SJCRH30 (cell line): ENCODE data around the gene LIG1. TPM values are rescaled to one million over a fixed set of nuclear protein-coding genes. Genes with fewer than 3 reads are reported as not detected.

Experiments
- DNase-seq, 2 experiments: peaks; one replicate each; pipeline ENCODE4 v3.0.0-alpha.2; 2015 to 2020
- H3K27ac ChIP-seq: fragments of 250-450 bp; sonication (Bioruptor Pico); 2 replicates; pipeline ENCODE4 v1.5.1; 2020; ENCODE audit warnings: mild to moderate bottlenecking, moderate library complexity
- H3K27me3 ChIP-seq: fragments of 250-450 bp; sonication (Bioruptor Pico); 2 replicates; pipeline ENCODE4 v1.5.1; 2020; ENCODE audit warnings: mild to moderate bottlenecking, moderate library complexity
- H3K36me3 ChIP-seq: fragments of 250-450 bp; sonication (Bioruptor Pico); 2 replicates; pipeline ENCODE4 v1.5.1; 2020; ENCODE audit warnings: mild to moderate bottlenecking, moderate library complexity
- H3K4me1 ChIP-seq: fragments of 250-450 bp; sonication (Bioruptor Pico); 2 replicates; pipeline ENCODE4 v1.5.1; 2020; ENCODE audit warnings: mild to moderate bottlenecking, moderate library complexity
- H3K4me3 ChIP-seq: fragments of 250-450 bp; sonication (Bioruptor Pico); 2 replicates; pipeline ENCODE4 v1.5.1; 2020; ENCODE audit warnings: mild to moderate bottlenecking, moderate library complexity
- H3K9me3 ChIP-seq: fragments of 250-450 bp; sonication (Bioruptor Pico); replicated peaks from 2 replicates; pipeline ENCODE4 v1.5.1; 2020; ENCODE audit warnings: mild to moderate bottlenecking, moderate library complexity
- total RNA-seq: library from RNA; depleted of rRNA; stranded (reverse); fragments of >200 nt; shearing (Covaris generic); gene quantifications from 2 replicates; pipeline ENCODE4 v1.2.3, GENCODE V29; 2014

The LIG1 gene
- total RNA-seq, 1 experiment from 2014 or later = 72.7 TPM

DNA sequence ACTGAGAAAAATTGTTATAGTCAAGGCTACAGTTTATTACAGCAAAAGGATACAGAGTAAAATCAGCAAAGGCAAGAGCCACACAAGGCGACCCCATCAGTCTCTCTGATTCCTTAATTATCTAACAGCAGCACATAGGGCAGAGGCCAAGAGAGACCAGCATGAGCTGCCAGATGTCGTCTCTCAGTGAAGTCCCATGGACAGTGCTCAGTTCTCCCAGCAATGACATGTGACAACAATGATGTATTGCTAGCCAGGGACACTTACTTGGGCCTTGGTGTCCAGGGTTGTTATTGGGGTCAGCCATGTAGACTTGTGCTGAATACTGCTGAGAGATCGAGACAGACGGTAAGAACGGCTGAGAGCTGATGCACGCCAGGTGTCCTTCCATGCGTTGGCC lies 22.6 kb upstream of the LIG1 start:
- DNase-seq = no peak
- Histone ChIP-seq H3K27ac (no peak overlapping the region), H3K9me3 (no peaks in the 10 kb centered on the region), H3K4me1 (no peaks in the 10 kb centered on the region), H3K36me3 (no peaks in the 10 kb centered on the region; the same call in 1 of the 2 replicates), H3K27me3 (no peaks in the 10 kb centered on the region), H3K4me3 (no peak overlapping the region)

DNA sequence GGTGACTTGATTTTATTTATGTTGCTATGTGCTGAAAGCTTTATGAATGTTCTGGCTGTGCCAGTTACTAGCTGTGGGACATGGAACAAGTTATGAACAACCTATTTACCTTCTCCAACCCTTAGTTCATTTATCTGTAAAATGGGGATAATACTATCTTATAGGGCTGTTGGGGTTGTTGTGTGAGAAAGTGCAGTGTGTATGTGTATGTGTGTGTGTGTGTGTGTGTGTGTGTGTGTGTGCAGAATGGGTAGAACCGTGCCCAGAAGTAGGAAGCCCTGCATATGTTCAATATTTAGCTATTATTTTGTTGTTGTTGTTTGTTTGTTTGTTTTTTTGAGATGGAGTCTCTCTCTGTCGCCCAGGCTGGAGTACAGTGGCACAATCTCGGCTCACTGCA lies 20.7 kb upstream of the LIG1 start:
- Histone ChIP-seq H3K4me1 (no peaks in the 10 kb centered on the region), H3K27ac (no peak overlapping the region), H3K9me3 (no peaks in the 10 kb centered on the region), H3K4me3 (no peak overlapping the region; the same call in 1 of the 2 replicates), H3K27me3 (no peaks in the 10 kb centered on the region), H3K36me3 (no peaks in the 10 kb centered on the region; the same call in 1 of the 2 replicates)
- DNase-seq = no peak

- Histone ChIP-seq H3K4me1 (no peaks in the 10 kb centered on the region), H3K9me3 (no peaks in the 10 kb centered on the region), H3K36me3 (no peaks in the 10 kb centered on the region; the same call in 1 of the 2 replicates), H3K27ac (no peak overlapping the region), H3K4me3 (no peak overlapping the region; the same call in 1 of the 2 replicates), H3K27me3 (no peaks in the 10 kb centered on the region)
- DNase-seq = peak; percentile 81 to 82
Measured at GRCh38 chr19:48190288-48190884, 20.2 kb upstream of the LIG1 start.

DNA sequence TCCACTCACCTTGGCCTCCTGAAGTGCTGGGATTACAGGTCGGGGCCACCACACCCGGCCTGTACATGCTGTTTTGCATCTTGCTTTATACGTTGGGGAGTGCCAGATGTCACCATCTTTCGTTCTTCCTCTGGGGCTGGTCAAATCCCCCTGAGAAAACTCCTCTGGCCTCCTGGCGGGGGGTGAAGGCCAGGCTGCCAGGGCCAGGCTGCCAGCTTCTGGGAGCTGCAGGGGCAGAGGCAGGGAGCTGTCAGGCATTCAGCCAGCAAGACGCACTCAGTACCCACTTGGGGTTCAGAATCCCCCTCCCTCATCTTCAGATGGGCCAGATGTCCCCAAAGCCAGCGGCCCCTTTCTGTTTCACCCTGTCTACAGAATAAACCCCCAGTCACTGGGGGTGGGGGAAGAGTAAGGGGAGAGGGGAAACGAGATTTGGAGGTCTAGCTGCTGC lies 16.4 kb upstream of the LIG1 start:
- no peak for DNase-seq
- H3K27ac ChIP-seq = no peak overlapping the region
- peaks cover 5% of the 10 kb centered on the region; the same call in 1 of the 2 replicates for H3K9me3 ChIP-seq
- no peak overlapping the region for H3K4me3 ChIP-seq
- no peaks in the 10 kb centered on the region for H3K27me3 ChIP-seq
- H3K36me3 ChIP-seq = no peaks in the 10 kb centered on the region; the same call in 1 of the 2 replicates
- no peaks in the 10 kb centered on the region for H3K4me1 ChIP-seq

- no peaks in the 10 kb centered on the region for H3K27me3 ChIP-seq
- H3K9me3 ChIP-seq = peaks cover 9% of the 10 kb centered on the region; the same call in 1 of the 2 replicates
- DNase-seq = no peak
- H3K36me3 ChIP-seq = no peaks in the 10 kb centered on the region; the same call in 1 of the 2 replicates
- no peak overlapping the region for H3K4me3 ChIP-seq
- no peak overlapping the region for H3K27ac ChIP-seq
- H3K4me1 ChIP-seq = no peaks in the 10 kb centered on the region
Measured at GRCh38 chr19:48186015-48186414, 15.9 kb upstream of the LIG1 start.

DNA sequence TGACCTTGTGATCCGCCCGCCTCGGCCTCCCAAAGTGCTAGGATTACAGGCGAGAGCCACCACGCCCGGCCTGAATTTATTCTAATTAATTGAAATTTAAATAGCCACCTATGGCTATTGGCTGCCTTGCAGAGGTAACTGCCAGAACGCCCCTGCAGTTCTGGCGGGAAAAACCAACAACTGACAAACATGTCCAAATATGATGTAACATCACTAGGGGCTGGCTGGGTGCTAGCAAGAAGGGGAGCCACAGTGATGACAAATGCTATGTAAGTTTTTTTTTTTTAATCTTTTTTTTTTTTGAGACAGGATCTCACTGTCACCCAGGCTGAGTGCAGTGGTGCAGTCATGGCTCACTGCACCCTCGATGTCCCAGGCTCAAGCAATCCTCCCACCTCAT lies 13.2 kb upstream of the LIG1 start:
- no peaks in the 10 kb centered on the region for H3K4me1 ChIP-seq
- DNase-seq = no peak
- no peak overlapping the region for H3K27ac ChIP-seq

GRCh38 chr19:48182434-48182833 lies 12.3 kb upstream of the LIG1 start:
- H3K27ac ChIP-seq = no peak overlapping the region
- no peaks in the 10 kb centered on the region for H3K4me1 ChIP-seq
- peaks cover 9% of the 10 kb centered on the region; the same call in 1 of the 2 replicates for H3K9me3 ChIP-seq
- H3K36me3 ChIP-seq = no peaks in the 10 kb centered on the region
- H3K4me3 ChIP-seq = no peak overlapping the region
- DNase-seq = no peak
- H3K27me3 ChIP-seq = no peaks in the 10 kb centered on the region

More for the DNA sequence above, 13.2 kb upstream of the LIG1 start:
- H3K36me3 ChIP-seq = no peaks in the 10 kb centered on the region
- H3K4me3 ChIP-seq = no peak overlapping the region
- no peaks in the 10 kb centered on the region for H3K27me3 ChIP-seq
- H3K9me3 ChIP-seq = peaks cover 9% of the 10 kb centered on the region; the same call in 1 of the 2 replicates

- DNase-seq = no peak
- Histone ChIP-seq H3K9me3 (peaks cover 9% of the 10 kb centered on the region; the same call in 1 of the 2 replicates), H3K27ac (no peak overlapping the region), H3K36me3 (no peaks in the 10 kb centered on the region), H3K4me1 (no peaks in the 10 kb centered on the region), H3K4me3 (no peak overlapping the region), H3K27me3 (no peaks in the 10 kb centered on the region)
Measured at GRCh38 chr19:48181505-48181904, 11.4 kb upstream of the LIG1 start.

DNA sequence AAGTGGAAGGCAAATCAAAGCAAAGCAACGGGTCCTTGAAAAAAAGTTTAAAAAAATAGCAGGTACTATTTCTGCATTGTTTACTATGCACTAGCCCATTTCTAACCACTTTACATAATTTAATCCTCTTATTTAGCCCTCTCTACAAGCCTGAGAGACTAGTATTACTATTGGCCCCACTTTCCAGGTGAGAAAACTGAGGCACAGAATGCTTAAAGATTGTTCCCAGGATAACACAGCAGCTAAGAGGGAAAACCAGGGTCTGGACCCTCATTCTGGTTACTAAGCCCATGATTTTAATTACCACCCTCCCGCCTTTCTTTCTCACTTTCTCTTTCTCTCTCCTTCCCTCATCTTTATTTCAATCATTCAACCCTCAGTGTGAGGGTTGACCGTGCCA lies 6.1 kb upstream of the LIG1 start:
- no peak for DNase-seq
- no peak overlapping the region for H3K4me3 ChIP-seq
- peaks cover under 1% of the 10 kb centered on the region; the same call in 1 of the 2 replicates for H3K9me3 ChIP-seq
- no peaks in the 10 kb centered on the region for H3K27me3 ChIP-seq
- H3K4me1 ChIP-seq = no peaks in the 10 kb centered on the region
- no peak overlapping the region for H3K27ac ChIP-seq
- H3K36me3 ChIP-seq = peaks cover 10% of the 10 kb centered on the region; the same call in 1 of the 2 replicates

DNA sequence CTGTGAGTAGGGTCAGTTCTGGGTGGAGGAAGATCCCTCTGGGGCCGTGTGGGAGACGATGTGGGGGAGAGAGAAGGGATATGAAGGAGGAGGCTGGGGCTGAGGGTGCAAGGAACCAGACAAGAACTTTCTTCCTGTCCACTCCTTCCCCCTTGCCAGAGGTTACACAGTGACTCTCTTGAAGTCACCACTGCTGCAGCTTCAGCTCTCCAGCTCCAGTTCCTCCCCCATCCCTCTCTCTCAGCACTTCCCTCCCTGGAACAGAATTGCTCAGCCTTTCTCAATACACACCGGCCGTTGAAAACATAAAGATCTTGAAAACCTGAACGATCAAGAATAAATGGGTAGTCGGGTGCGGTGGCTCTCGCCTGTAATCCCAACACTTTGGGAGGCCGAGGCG lies 5.4 kb upstream of the LIG1 start:
- Histone ChIP-seq H3K27ac (no peak overlapping the region), H3K36me3 (peaks cover 10% of the 10 kb centered on the region; the same call in 1 of the 2 replicates), H3K4me1 (no peaks in the 10 kb centered on the region)

DNA sequence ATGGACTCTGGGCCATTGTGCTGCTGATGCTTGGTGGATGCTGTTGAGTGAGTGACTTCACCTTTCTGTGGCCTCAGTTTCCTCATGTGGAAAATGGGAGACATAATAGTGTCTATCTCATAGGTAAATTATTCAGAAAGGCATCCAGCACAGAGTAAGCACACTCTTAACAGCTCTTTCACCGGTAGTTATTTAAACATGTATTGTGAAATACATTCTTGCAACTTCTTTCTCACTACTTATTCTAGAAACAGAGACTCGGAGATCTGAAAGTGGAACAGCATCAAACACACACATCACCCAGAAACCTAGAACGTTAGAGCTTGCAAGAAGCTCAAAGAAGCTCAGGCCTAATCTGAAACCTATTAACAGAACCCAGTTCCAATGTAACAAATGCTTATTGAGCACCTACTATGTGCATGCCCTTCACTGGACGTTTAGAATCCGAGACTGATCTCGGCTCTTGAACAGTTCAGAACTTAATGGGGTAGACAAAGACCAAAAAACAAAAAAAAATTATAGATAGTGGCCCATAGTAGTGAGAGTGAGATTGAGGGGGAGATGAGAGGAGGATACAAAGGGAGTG lies 4.4 kb upstream of the LIG1 start:
- no peak for DNase-seq
- H3K27me3 ChIP-seq = no peaks in the 10 kb centered on the region
- H3K27ac ChIP-seq = no peak overlapping the region
- no peak overlapping the region for H3K4me3 ChIP-seq
- no peaks in the 10 kb centered on the region for H3K4me1 ChIP-seq
- H3K9me3 ChIP-seq = no peaks in the 10 kb centered on the region
- peaks cover 10% of the 10 kb centered on the region; the same call in 1 of the 2 replicates for H3K36me3 ChIP-seq

More for the DNA sequence above, 5.4 kb upstream of the LIG1 start:
- H3K4me3 ChIP-seq = no peak overlapping the region
- no peaks in the 10 kb centered on the region for H3K9me3 ChIP-seq
- DNase-seq = no peak
- no peaks in the 10 kb centered on the region for H3K27me3 ChIP-seq

DNA sequence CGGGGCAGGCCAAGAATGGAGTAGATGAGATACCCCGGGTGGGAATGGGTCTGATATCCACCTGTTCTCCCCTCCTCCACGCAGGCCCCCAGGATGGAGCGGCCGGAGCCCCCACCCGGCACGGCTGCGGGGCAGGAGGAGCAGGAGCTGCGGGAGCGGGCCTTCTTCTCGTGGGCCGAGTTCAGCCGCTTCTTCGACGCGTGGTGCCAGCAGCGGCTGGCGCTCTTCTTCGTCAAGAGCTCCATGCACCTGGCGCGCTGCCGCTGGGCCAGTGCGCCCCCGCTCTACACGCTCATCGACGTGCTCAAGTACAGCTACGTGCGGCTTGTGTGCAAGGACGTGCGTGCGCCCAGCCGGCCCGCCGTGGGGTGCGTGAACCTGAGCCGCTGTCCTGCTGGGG lies 1.6 kb upstream of the LIG1 start:
- Histone ChIP-seq H3K9me3 (no peaks in the 10 kb centered on the region), H3K36me3 (peaks cover 10% of the 10 kb centered on the region; the same call in 1 of the 2 replicates), H3K4me3 (no peak overlapping the region), H3K27me3 (no peaks in the 10 kb centered on the region), H3K27ac (no peak overlapping the region), H3K4me1 (no peaks in the 10 kb centered on the region)
- DNase-seq = no peak

- peak in 1 of 2 experiments; percentile 25 for DNase-seq
- peak overlapping the region; percentile 97 for H3K4me3 ChIP-seq
- H3K4me1 ChIP-seq = no peaks in the 10 kb centered on the region
- H3K27ac ChIP-seq = peak overlapping the region; percentile 93
- peaks cover 10% of the 10 kb centered on the region; the same call in 1 of the 2 replicates for H3K36me3 ChIP-seq
- no peaks in the 10 kb centered on the region for H3K27me3 ChIP-seq
- H3K9me3 ChIP-seq = no peaks in the 10 kb centered on the region
Measured at GRCh38 chr19:48170817-48171347, 738 bp upstream of the LIG1 start.

GRCh38 chr19:48169578-48169938 lies 586 bp downstream of the LIG1 start:
- Histone ChIP-seq H3K4me1 (no peaks in the 10 kb centered on the region), H3K36me3 (peaks cover 8% of the 10 kb centered on the region), H3K9me3 (no peaks in the 10 kb centered on the region), H3K4me3 (peak overlapping the region; percentile 97), H3K27me3 (no peaks in the 10 kb centered on the region), H3K27ac (peak overlapping the region; percentile 93; the same call in 1 of the 2 replicates)
- DNase-seq = peak; percentile 73 to 78

DNA sequence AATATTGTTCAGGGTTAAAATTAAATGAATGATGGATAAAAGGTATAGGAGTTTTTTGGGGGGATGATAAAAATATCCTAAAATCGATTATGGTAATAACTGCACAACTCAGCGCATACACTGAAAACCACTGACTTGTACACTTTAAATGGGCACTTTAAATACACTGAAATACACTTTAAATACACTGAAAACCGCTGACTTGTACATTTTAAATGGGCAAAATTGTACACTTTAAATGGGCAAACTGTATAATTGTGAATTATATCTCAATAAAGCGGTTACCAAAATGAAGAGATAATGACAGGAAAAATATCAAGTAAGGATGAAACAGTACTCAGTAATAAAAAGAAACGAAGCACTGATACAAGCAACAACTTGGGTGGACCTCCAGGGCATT lies 1.5 kb downstream of the LIG1 start:
- Histone ChIP-seq H3K27me3 (no peaks in the 10 kb centered on the region), H3K4me1 (no peaks in the 10 kb centered on the region), H3K9me3 (no peaks in the 10 kb centered on the region), H3K4me3 (no peak overlapping the region), H3K27ac (no peak overlapping the region), H3K36me3 (peaks cover 6% of the 10 kb centered on the region; the same call in 1 of the 2 replicates)
- no peak for DNase-seq
